Gastroesophageal sphincter (tissue), 3 donors: ENCODE data around the gene TEX29.

ENCODE experiments used
- CTCF ChIP-seq, 4 experiments: fragments of 200-600 bp in 2 of 4; fragments of 450-650 bp in 2 of 4; sonication (generic) in 1 of 4; IDR thresholded peaks; one replicate each; pipeline ENCODE4 v1.5.1; 2017 to 2019; ENCODE audit warnings: antibody characterized with exemption in 4 of 4, mild to moderate bottlenecking in 2 of 4, moderate library complexity in 2 of 4
- POLR2A ChIP-seq, 2 donors: fragments of 450-650 bp; IDR thresholded peaks; one replicate each; pipeline ENCODE4 v1.6.1; 2017; ENCODE audit warnings: antibody characterized with exemption in 2 of 2, mild to moderate bottlenecking in 2 of 2, moderate library complexity in 1 of 2
- POLR2AphosphoS5 ChIP-seq: sonication (generic); formaldehyde crosslinking; IDR thresholded peaks from one replicate; pipeline ENCODE4 v1.6.1; 2017; ENCODE audit warnings: antibody characterized with exemption

GRCh38 chr13:111343186-111343805, 22.9 kb downstream of the TEX29 start:
- TF ChIP-seq CTCF (IDR thresholded peaks at IDR 0.05) (no peak), POLR2A (IDR thresholded peaks at IDR 0.05) (no peak), POLR2AphosphoS5 (no peak)
